HG03558 (cell line): ENCODE results near the gene C2CD4D.

ENCODE experiments used
- ATAC-seq: cut with Tn5 transposase; IDR thresholded peaks from one replicate; pipeline ENCODE4 v1.9.1; 2021; ENCODE audit warnings: moderate number of reproducible peaks; ENCODE audit not compliant: unreplicated experiment; ENCODE audit errors: extremely low read depth

Gene C2CD4D

DNA sequence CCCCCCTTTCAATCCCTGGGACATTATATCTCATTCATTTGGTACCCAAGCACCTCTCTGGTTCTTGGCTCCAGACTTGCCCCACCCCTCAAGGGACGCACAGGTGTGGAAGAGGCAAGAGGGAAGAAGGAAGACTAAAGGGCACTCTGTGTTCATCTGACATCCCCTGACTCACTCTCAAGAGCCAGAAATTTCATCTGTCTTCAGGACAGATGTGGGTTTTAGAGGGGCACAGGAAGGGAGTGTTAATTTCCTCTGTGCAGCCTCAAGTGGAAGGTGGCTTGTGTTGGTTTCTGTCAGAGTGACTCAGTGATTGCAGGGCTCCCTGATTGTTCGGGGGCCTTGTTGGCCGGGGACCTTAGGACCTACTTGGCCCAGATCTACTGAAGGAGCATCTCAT is 2.4 kb downstream of the C2CD4D start:
- ATAC-seq = no peak

- ATAC-seq = no peak
These were observed 4.0 kb downstream of the C2CD4D start for GRCh38 chr1:151835596-151835995.

DNA sequence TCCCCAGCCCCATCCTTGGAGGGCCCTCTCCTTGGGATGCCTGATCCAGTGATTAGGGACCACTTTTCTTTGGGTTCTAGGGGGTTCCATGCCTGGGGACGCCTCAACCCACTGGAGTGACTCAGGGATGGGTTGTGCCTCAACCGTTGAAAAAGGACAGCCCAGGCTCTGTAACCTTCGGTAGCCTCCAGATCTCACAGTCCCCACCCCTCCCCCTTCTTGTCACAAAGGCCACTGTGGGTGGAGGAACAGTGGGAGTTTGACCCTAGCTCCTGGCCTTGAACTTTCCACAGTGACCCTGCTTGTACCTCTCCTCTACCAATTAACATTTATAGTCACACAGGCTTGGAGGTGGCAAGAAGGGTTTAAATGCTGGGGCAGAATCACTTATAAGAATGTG is 5.4 kb downstream of the C2CD4D start:
- ATAC-seq = no peak

DNA sequence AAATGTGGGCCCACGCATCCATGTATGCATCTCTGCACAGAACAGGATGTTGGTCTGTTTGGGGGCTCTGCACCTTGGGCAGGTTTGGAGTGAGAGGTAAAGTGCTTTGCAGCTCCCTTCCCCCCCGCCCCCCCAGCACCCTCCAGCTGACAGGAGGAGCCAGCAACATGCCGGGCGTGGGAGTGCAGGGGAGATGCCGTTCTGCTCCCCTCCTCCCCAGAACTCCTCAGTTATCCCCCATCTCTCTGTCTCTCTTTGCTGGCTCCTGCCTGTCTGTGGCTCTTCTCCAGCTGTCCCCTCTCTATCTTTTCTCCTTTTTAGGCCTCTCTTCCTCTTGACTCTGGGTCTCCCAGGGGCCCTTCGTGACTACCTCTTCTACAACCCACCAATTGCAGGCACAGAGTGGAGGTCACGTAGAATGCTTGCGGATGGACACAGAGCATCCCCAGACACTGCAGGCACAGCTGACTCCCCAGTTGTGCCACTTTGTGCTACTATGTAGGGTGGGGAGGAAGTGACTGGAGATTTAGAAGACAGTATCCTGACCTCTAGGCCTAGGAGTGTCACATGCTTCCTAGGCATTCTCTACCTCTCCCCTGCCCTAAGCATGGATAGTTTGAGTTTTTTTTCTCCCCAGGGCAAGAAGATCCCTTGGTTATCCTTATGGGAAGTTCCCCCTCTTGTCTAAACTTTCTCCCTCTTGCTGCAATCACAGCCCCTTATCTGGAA is 6.3 kb downstream of the C2CD4D start:
- no peak for ATAC-seq

DNA sequence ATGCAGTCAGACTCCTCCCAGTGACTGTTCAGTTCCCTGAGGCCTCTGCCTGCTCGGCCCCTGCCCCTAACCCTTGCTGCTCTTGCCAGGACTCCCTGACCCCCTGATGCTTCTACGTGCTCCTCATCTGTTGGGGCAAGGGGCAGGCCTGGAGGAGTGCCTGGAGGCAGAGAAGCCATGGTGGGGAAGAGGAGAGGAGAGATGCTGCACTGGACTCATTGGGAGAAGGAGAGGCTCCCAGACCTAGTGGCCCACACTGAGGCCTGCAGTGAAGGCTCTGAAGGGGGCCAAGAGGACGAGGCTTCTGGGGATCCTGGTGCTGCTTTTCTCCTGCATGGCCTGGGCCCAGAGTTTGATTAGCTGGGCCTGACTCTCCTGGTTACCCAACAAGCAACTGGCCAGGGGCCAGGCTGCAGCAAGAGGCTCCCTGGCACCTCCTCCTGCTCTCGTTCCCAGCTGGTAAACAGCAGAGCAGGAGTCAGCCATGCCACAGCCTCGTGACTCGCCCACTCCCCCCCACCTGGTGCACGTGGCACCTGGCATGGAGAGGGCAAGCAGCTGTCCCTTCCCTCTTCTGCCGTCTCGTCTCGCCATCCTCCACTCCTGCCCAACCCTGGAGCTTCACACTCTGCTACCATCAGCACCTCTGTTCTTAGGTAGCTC is 7.2 kb downstream of the C2CD4D start:
- no peak for ATAC-seq

- no peak for ATAC-seq
These were observed 8.0 kb downstream of the C2CD4D start, which contains the start of gene RORC for GRCh38 chr1:151831605-151832004. Gene RORC (minus strand): TSS chr1:151831802. CDS start chr1:151831764, 38 bp downstream.

DNA sequence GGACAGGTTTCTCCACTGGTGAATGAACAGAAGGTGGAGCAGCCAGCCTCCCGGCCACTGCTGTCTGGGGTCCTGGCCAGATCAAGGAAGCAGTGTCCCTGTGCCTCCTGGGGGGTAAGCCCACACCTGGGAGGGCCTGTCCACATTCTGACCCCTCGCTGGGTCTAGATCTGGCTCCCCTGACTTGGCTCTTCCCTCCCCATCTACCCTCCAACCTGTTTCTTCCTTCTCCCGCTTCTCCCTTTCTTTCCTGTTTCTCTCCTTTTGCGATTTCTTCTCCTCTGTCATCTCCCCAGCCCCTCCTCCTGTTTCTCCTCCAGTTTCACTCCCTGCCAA is 8.4 kb downstream of the C2CD4D start:
- no peak for ATAC-seq

GRCh38 chr1:151830055-151830454 is 9.6 kb downstream of the C2CD4D start:
- ATAC-seq = no peak

DNA sequence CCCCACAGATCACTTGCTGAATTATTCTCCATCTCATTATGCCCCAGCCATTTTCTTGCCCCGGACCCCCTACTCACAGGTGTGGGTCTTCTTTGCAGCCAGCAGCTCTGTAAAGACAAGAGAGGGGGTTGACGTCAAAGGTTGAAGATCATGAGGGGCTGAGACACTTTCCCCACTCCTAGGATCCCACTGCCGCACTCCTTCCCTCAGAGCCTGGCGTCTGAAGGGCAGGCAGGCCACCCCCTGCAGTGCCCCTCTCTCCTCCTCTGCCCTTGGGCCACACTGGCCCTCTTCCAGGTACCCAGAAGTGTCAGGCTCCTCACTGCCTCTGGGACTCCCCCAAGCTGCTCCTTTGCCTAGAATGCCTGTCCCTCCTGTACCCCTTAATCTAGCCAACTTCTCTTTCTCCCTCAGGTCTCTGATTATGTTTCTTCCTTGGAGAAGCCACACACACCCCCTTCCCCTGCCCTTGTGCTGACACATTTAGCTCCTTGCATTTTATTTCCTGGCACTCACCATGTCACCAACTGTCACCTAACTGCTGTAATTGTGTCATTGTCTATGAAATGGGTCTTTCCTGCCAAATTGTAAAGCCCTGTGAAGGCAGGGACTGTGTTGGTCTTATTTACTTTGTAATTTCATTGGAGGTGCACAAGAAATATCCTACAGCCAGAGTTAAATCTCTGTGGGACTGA is 10.1 kb downstream of the C2CD4D start:
- ATAC-seq = no peak

DNA sequence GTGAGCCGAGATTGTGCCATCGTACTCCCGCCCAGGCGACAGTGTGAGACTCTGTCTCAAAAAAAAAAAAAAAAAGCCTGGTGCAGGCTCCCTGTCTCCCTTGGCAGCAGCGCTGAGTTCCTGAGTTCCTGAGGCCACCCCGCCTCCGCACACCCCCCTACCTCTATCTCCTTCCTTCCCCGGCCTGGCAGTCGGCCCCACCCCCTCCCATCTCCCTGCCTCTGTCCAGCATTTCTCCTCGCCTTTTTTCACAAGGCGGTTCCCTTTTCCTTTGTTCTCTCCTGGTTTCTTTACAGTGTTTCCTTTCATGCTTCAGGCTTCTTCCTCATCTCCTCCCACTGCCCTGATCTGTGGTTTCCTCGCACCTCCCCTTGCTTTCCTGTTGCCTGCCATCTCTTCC is 10.7 kb downstream of the C2CD4D start:
- ATAC-seq = no peak

GRCh38 chr1:151827853-151828252 is 11.8 kb downstream of the C2CD4D start:
- ATAC-seq = no peak

- no peak for ATAC-seq
These were observed 13.6 kb downstream of the C2CD4D start for GRCh38 chr1:151825751-151826660.

GRCh38 chr1:151825204-151825603 is 14.4 kb downstream of the C2CD4D start:
- ATAC-seq = no peak

GRCh38 chr1:151823175-151823574 is 16.4 kb downstream of the C2CD4D start:
- ATAC-seq = no peak

- no peak for ATAC-seq
These were observed 17.2 kb downstream of the C2CD4D start for GRCh38 chr1:151822404-151822803.

DNA sequence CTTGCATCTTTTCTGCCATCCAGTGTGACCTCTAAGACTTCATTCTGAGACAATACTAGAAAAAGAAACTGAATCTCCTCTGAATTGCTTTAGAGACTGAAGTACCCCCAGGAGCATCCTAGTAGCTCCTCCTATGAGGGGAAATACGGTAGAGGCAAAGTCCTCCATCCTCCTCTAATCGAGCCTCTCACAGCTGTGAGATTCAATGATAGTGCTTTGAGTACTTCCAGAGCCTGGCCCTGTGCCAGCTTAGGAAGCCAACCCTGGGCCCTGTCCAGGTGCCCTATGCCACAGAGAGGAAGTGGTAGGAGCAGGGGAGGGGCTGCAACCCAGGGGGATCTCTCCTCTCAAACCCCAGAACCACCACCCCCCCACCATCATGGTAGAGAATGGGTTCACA is 18.7 kb downstream of the C2CD4D start:
- ATAC-seq = no peak

DNA sequence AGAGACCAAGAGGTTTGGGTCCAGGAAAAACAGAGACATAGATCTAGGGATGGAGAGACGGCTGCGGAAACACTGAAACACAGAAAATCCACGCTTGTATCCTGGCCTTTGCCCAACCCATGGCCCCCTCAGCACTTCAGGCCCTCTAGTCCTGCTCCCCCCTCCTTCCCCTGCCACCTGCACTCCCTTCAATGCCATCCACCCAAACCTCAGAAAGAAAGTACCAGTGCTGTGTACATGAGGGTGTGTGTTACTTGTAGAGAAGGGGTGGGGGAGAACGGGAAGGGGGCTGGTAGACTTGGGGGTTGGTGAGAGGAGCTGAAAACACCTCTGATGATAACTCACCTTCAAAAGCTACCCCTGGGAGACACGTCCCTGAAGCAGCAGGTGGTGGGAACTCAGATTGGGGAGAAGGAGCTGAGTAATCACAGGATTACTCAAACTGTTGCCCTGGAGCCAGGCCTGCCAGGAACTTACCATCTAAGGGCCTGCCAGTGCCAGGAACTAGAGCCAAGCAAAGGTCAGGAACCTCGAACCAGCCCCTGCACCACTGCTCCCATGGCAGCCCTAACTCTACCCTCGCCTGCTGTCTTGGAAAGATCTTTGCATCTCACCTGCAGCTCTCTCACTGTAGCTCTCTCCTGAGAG is 19.5 kb downstream of the C2CD4D start:
- no peak for ATAC-seq

DNA sequence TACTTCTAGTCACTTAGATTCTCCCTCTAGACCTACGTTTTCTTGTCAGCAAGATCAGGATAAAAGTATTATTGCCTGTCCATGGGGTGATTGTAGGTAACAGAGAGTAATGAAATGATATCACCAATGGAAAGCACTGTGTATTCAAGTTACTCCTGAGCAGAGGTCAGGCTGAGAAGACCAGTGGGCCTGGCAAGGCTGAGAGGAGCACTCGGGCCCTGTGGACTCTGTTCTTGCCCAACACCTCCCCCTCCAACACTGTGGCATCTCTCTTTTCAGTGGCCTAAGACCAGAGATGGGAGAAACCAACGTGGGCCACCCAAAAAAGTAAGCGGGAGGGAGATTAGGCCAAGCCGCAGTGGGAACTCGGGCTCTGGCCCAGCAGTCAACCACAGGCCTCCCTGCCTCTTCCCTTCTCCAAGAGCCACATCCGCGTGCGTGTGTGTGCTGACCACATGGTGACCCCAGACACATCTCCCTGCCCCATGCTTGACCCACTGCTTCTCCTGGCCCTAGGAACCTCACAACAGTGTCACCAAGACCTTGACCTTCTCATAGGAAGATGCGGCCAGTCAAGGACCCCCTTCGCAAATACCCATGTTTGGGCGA is 20.3 kb downstream of the C2CD4D start:
- no peak for ATAC-seq

- no peak for ATAC-seq
These were observed 22.3 kb downstream of the C2CD4D start for GRCh38 chr1:151817353-151817730.
